ENCODE data around the gene RTN3.
"Not testable (repeated sequence)": the region's sequence is repeated elsewhere in the genome, so short reads cannot be mapped to it uniquely, and the experiment has no call there.

Gene RTN3, protein sequence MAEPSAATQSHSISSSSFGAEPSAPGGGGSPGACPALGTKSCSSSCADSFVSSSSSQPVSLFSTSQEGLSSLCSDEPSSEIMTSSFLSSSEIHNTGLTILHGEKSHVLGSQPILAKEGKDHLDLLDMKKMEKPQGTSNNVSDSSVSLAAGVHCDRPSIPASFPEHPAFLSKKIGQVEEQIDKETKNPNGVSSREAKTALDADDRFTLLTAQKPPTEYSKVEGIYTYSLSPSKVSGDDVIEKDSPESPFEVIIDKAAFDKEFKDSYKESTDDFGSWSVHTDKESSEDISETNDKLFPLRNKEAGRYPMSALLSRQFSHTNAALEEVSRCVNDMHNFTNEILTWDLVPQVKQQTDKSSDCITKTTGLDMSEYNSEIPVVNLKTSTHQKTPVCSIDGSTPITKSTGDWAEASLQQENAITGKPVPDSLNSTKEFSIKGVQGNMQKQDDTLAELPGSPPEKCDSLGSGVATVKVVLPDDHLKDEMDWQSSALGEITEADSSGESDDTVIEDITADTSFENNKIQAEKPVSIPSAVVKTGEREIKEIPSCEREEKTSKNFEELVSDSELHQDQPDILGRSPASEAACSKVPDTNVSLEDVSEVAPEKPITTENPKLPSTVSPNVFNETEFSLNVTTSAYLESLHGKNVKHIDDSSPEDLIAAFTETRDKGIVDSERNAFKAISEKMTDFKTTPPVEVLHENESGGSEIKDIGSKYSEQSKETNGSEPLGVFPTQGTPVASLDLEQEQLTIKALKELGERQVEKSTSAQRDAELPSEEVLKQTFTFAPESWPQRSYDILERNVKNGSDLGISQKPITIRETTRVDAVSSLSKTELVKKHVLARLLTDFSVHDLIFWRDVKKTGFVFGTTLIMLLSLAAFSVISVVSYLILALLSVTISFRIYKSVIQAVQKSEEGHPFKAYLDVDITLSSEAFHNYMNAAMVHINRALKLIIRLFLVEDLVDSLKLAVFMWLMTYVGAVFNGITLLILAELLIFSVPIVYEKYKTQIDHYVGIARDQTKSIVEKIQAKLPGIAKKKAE

DNA sequence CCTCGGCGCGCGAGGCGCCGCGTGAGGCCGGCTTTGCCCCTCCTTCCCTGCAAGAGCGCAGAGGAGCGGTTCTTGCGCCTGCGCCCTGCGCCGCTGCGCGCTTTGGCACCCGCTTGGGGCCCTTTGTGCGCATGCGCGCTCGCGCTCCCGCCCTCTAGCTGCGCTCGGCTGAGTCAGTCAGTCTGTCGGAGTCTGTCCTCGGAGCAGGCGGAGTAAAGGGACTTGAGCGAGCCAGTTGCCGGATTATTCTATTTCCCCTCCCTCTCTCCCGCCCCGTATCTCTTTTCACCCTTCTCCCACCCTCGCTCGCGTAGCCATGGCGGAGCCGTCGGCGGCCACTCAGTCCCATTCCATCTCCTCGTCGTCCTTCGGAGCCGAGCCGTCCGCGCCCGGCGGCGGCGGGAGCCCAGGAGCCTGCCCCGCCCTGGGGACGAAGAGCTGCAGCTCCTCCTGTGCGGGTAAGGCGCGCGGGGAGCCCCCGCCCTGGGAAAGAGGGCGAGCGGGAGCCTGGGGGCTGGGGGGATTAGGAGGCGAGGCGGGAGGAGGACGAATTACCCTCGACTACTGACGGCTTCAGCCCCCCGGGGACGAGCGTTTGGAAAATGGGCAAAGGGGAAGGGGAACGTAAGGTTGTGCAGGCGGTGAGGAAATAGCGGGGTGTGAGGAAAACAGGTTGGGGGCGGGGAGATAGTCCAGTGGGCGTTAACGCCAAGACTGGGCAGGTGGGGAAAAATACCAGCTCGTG lies at the start of gene RTN3:
Gene RTN3, plus strand, starts transcription at position 180 of the 745 bp plus-strand sequence. Its CDS starts 137 bp downstream, at position 317.
- TF ChIP-seq, protein P1, sequence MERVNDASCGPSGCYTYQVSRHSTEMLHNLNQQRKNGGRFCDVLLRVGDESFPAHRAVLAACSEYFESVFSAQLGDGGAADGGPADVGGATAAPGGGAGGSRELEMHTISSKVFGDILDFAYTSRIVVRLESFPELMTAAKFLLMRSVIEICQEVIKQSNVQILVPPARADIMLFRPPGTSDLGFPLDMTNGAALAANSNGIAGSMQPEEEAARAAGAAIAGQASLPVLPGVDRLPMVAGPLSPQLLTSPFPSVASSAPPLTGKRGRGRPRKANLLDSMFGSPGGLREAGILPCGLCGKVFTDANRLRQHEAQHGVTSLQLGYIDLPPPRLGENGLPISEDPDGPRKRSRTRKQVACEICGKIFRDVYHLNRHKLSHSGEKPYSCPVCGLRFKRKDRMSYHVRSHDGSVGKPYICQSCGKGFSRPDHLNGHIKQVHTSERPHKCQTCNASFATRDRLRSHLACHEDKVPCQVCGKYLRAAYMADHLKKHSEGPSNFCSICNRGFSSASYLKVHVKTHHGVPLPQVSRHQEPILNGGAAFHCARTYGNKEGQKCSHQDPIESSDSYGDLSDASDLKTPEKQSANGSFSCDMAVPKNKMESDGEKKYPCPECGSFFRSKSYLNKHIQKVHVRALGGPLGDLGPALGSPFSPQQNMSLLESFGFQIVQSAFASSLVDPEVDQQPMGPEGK (CRISPR knock-in tag; IDR thresholded peaks at IDR 0.05; ENCODE audit: borderline replicate concordance) = peak; percentile 77; the same call in 1 of the 2 replicates
- TF ChIP-seq, protein P2, sequence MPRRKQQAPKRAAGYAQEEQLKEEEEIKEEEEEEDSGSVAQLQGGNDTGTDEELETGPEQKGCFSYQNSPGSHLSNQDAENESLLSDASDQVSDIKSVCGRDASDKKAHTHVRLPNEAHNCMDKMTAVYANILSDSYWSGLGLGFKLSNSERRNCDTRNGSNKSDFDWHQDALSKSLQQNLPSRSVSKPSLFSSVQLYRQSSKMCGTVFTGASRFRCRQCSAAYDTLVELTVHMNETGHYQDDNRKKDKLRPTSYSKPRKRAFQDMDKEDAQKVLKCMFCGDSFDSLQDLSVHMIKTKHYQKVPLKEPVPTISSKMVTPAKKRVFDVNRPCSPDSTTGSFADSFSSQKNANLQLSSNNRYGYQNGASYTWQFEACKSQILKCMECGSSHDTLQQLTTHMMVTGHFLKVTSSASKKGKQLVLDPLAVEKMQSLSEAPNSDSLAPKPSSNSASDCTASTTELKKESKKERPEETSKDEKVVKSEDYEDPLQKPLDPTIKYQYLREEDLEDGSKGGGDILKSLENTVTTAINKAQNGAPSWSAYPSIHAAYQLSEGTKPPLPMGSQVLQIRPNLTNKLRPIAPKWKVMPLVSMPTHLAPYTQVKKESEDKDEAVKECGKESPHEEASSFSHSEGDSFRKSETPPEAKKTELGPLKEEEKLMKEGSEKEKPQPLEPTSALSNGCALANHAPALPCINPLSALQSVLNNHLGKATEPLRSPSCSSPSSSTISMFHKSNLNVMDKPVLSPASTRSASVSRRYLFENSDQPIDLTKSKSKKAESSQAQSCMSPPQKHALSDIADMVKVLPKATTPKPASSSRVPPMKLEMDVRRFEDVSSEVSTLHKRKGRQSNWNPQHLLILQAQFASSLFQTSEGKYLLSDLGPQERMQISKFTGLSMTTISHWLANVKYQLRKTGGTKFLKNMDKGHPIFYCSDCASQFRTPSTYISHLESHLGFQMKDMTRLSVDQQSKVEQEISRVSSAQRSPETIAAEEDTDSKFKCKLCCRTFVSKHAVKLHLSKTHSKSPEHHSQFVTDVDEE (CRISPR knock-in tag; IDR thresholded peaks at IDR 0.05) = no peak
- peak; percentile 91 for ATAC-seq

DNA sequence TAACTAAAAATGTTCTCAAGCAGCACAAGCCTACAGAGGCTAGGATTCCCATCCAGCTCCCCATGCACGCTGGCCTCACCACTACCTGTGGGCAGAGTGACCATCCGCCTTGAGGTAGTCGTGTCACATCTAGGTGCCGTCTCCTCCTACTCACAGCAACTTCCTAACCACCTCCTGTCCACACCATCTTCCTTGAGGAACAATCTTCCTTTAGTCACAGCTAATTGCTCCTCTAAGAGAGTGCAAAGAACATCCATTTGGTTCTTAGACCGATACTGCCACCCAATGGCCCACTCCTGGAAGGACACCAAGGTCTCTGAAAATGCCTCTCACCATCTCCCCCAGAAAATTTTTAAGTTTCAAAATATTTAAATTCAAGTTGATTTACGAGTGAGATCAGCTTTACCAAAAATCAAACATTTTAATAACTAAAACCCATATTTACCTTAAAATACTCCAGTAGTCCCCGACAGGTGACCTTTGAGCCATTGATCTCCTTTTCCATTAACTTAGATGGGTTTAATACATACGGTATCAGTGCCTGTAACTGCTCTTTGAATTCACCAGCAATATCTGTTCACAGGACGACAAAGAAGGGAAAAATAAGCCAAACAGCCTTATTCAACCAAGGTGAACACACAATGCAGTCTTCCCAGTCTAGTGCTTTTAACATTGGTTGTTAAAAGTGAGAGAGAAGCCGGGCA lies 45.4 kb upstream of the RTN3 start:
- TF ChIP-seq, protein P3, sequence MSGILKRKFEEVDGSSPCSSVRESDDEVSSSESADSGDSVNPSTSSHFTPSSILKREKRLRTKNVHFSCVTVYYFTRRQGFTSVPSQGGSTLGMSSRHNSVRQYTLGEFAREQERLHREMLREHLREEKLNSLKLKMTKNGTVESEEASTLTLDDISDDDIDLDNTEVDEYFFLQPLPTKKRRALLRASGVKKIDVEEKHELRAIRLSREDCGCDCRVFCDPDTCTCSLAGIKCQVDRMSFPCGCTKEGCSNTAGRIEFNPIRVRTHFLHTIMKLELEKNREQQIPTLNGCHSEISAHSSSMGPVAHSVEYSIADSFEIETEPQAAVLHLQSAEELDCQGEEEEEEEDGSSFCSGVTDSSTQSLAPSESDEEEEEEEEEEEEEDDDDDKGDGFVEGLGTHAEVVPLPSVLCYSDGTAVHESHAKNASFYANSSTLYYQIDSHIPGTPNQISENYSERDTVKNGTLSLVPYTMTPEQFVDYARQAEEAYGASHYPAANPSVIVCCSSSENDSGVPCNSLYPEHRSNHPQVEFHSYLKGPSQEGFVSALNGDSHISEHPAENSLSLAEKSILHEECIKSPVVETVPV (CRISPR knock-in tag; IDR thresholded peaks at IDR 0.05) = no peak
- TF ChIP-seq ZFP3 (CRISPR knock-in tag; IDR thresholded peaks at IDR 0.05) (no peak), ZNF565 (CRISPR knock-in tag; conservative IDR thresholded peaks at IDR 0.05; ENCODE audit: low read depth) (no peak), TOX (CRISPR knock-in tag; IDR thresholded peaks at IDR 0.05; ENCODE audit: borderline replicate concordance) (no peak), SNAI2 (CRISPR knock-in tag; IDR thresholded peaks at IDR 0.05) (no peak), OSR1 (CRISPR knock-in tag; IDR thresholded peaks at IDR 0.05) (no peak), PPARA (CRISPR knock-in tag; IDR thresholded peaks at IDR 0.05; ENCODE audit: borderline replicate concordance) (no peak), ZNF8 (CRISPR knock-in tag; IDR thresholded peaks at IDR 0.05) (no peak), BACH2 (CRISPR knock-in tag; IDR thresholded peaks at IDR 0.05; ENCODE audit: borderline replicate concordance) (no peak), CSDC2 (CRISPR knock-in tag; IDR thresholded peaks at IDR 0.05) (no peak), ZC3H10 (CRISPR knock-in tag; IDR thresholded peaks at IDR 0.05) (no peak), ZNF70 (CRISPR knock-in tag; IDR thresholded peaks at IDR 0.05) (no peak), GLIS3 (CRISPR knock-in tag; IDR thresholded peaks at IDR 0.05) (no peak), ESRRG (CRISPR knock-in tag; IDR thresholded peaks at IDR 0.05) (no peak)
- TF ChIP-seq, protein P4, sequence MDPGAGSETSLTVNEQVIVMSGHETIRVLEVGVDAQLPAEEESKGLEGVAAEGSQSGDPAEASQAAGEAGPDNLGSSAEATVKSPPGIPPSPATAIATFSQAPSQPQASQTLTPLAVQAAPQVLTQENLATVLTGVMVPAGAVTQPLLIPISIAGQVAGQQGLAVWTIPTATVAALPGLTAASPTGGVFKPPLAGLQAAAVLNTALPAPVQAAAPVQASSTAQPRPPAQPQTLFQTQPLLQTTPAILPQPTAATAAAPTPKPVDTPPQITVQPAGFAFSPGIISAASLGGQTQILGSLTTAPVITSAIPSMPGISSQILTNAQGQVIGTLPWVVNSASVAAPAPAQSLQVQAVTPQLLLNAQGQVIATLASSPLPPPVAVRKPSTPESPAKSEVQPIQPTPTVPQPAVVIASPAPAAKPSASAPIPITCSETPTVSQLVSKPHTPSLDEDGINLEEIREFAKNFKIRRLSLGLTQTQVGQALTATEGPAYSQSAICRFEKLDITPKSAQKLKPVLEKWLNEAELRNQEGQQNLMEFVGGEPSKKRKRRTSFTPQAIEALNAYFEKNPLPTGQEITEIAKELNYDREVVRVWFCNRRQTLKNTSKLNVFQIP (CRISPR knock-in tag; IDR thresholded peaks at IDR 0.05; ENCODE audit: borderline replicate concordance, low read depth) = no peak
- TF ChIP-seq, protein P2 (CRISPR knock-in tag; IDR thresholded peaks at IDR 0.05) = no peak
- ATAC-seq = peak; percentile 90

DNA sequence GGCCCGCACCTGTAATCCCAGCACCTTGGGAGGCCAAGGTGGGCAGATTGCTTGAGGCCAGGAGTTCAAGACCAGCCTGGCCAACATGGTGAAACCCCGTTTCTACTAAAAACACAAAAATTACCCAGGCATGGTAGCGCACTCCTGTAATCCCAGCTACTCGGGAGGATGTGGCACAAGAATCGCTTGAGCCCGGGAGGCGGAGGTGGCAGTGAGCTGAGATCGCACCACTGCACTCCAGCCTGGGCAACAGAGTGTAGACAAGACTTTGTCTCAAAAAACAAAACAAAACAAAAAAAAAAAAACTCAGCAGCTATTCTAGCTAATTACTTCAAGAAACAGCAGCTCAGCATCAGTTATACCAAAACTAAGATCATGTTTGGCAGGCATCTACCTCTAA lies 42.9 kb upstream of the RTN3 start:
- ATAC-seq = not testable (repeated sequence)
